Endothelial cell of umbilical vein (primary cell): ENCODE results near the gene MOBP. TPM values are rescaled to one million over a fixed set of nuclear protein-coding genes. Genes with fewer than 3 reads are reported as not detected.
"Not testable (repeated sequence)": the region's sequence is repeated elsewhere in the genome, so short reads cannot be mapped to it uniquely, and the experiment has no call there.

Experiments
- BruUV-seq: library from RNA; stranded (reverse); fragments of 400-500 nt; replicated peaks from 2 replicates; lab custom pipeline; 2021; lab: Mats Ljungman, UMichigan
- CTCF ChIA-PET: fragments of 300-600, 350-600 bp; sonication (Branson Sonifier 250); formaldehyde crosslinking; loops from one replicate; lab custom pipeline; 2021; ENCODE audit warnings: antibody characterized with exemption, inconsistent platforms; lab: Charles Lee
- POLR2A ChIA-PET: fragments of 300-600, 350-600 bp; sonication (Branson Sonifier 250); formaldehyde crosslinking; loops from one replicate; lab custom pipeline; 2021; ENCODE audit warnings: antibody characterized with exemption, inconsistent platforms; lab: Charles Lee
- DNase-seq: peaks from one replicate; pipeline ENCODE4 v3.0.0-alpha.2; 2011; ENCODE audit warnings: low read depth, low spot score
- FAIRE-seq: peaks from 2 replicates; lab custom pipeline; 2011; peaks lifted over from hg19 to GRCh38; lab: Jason Lieb, UNC
- H2AFZ ChIP-seq: 2 replicates; pipeline ENCODE4 v1.6.0; 2012; ENCODE audit warnings: low read depth, low read length, control low read depth, inconsistent platforms
- H3K27ac ChIP-seq: 2 replicates; pipeline ENCODE4 v1.5.1; 2011; ENCODE audit warnings: low read depth, mild to moderate bottlenecking, control low read depth, low read length, moderate library complexity; ENCODE audit not compliant: insufficient read depth
- H3K27me3 ChIP-seq, 2 experiments: 2 replicates each; pipeline versions ENCODE4 v1.6.0 to v1.6.1; 2011; ENCODE audit warnings: low read length in 2 of 2, mixed read lengths in 1 of 2; ENCODE audit not compliant: control insufficient read depth in 2 of 2, insufficient read depth in 2 of 2
- H3K36me3 ChIP-seq, 2 experiments: 2 replicates in 1 of 2; 3 replicates in 1 of 2; pipeline ENCODE4 v1.5.1; 2011; ENCODE audit warnings: low read length in 2 of 2, mild to moderate bottlenecking in 1 of 2, moderate library complexity in 1 of 2; ENCODE audit not compliant: control insufficient read depth in 2 of 2, insufficient read depth in 2 of 2; ENCODE audit errors: extremely low read depth in 1 of 2
- H3K4me1 ChIP-seq: 3 replicates; pipeline ENCODE4 v1.5.1; 2011; ENCODE audit warnings: mild to moderate bottlenecking, low read length; ENCODE audit not compliant: control insufficient read depth, insufficient read depth; ENCODE audit errors: extremely low read depth
- H3K4me2 ChIP-seq: 2 replicates; pipeline ENCODE4 v1.6.1; 2011; ENCODE audit warnings: low read length, control low read depth, mixed read lengths; ENCODE audit not compliant: insufficient read depth
- H3K4me3 ChIP-seq, 3 experiments: fragments of 200-600 bp in 1 of 3; sonication (generic), shearing (Covaris generic) in 1 of 3; replicated peaks in 1 of 3; 2 replicates each; pipeline ENCODE4 v1.5.1; 2011 to 2016; ENCODE audit warnings: control low read depth in 3 of 3, low read length in 3 of 3, mild to moderate bottlenecking in 2 of 3, inconsistent platforms in 1 of 3, low read depth in 1 of 3, moderate library complexity in 1 of 3; ENCODE audit not compliant: insufficient read depth in 1 of 3
- H3K79me2 ChIP-seq: 2 replicates; pipeline ENCODE4 v1.6.0; 2012; ENCODE audit warnings: low read length, inconsistent platforms; ENCODE audit not compliant: control insufficient read depth, insufficient read depth
- H3K9ac ChIP-seq: replicated peaks from 2 replicates; pipeline ENCODE3; 2011; ENCODE audit warnings: low read length, control low read depth; ENCODE audit not compliant: insufficient read depth; ENCODE audit errors: extremely low read depth
- H3K9me1 ChIP-seq: replicated peaks from 3 replicates; pipeline ENCODE4 v1.6.0; 2011; ENCODE audit warnings: mild to moderate bottlenecking, low read length; ENCODE audit not compliant: control insufficient read depth, insufficient read depth; ENCODE audit errors: extremely low read depth
- H3K9me3 ChIP-seq: replicated peaks from 2 replicates; pipeline ENCODE4 v1.5.1; 2012; ENCODE audit warnings: low read length, inconsistent platforms; ENCODE audit not compliant: control insufficient read depth, insufficient read depth
- H4K20me1 ChIP-seq: replicated peaks from 2 replicates; pipeline ENCODE3; 2011; ENCODE audit warnings: mild to moderate bottlenecking, low read length; ENCODE audit not compliant: control insufficient read depth, insufficient read depth; ENCODE audit errors: extremely low read depth
- EZH2 ChIP-seq: IDR thresholded peaks from 2 replicates; pipeline ENCODE4 v1.6.1; 2012; ENCODE audit warnings: borderline replicate concordance, low read depth, mild to moderate bottlenecking, moderate library complexity, low read length, inconsistent platforms; ENCODE audit not compliant: severe bottlenecking
- GATA2 ChIP-seq: IDR thresholded peaks from 2 replicates; pipeline ENCODE4 v1.7.0; 2011; ENCODE audit warnings: low read depth, mild to moderate bottlenecking, moderate library complexity, mixed read lengths, low read length; ENCODE audit not compliant: insufficient read length, insufficient read depth
- JUN ChIP-seq: IDR thresholded peaks from 2 replicates; pipeline ENCODE4 v1.6.1; 2011; ENCODE audit warnings: borderline replicate concordance, low read depth; ENCODE audit not compliant: insufficient read length, insufficient read depth
- MYC ChIP-seq: IDR thresholded peaks from one replicate; pipeline ENCODE4 v1.6.1; 2011; ENCODE audit warnings: mild to moderate bottlenecking, low read depth, low read length
- POLR2A ChIP-seq: IDR thresholded peaks from 2 replicates; pipeline ENCODE4 v1.6.1; 2012; ENCODE audit warnings: low read depth, mild to moderate bottlenecking, control low read depth, low read length
- POLR2AphosphoS5 ChIP-seq: IDR thresholded peaks from 2 replicates; pipeline ENCODE4 v1.6.1; 2012; ENCODE audit warnings: low read depth, mild to moderate bottlenecking, control low read depth, low read length, moderate library complexity; ENCODE audit not compliant: insufficient read depth
- dilution Hi-C: fragments of 300-500 bp; cut with MboI; formaldehyde crosslinking; loops from one replicate; pipeline ENCODE4 v1.15.0; 2019; ENCODE audit warnings: low sequenced_read_pairs; ENCODE audit not compliant: extremely low pct_ligation_motif_present
- intact Hi-C: fragments of 100-400 bp; cut with micrococcal nuclease; formaldehyde crosslinking; loops from one replicate; pipeline ENCODE4 v1.10.0; 2022
- polyA plus RNA-seq, 4 experiments: library from polyadenylated mRNA; depleted of rRNA in 3 of 4; stranded (reverse) in 3 of 4; unstranded in 1 of 4; fragments of >200 nt; gene quantifications; 2 replicates each; pipeline versions ENCODE4 v1.2.1 to v1.2.3, GENCODE V29; 2011 to 2012; ENCODE audit warnings: missing spikeins in 1 of 4
- total RNA-seq: library from RNA; stranded (reverse); gene quantifications from 2 replicates; pipeline ENCODE4 v1.2.3, GENCODE V29; 2021
- TF ChIP-seq, protein P1 (sequence below), 2 donors: IDR thresholded peaks; 1 replicate in 1 of 2; 2 replicates in 1 of 2; pipeline ENCODE4 v1.5.1; 2011; ENCODE audit warnings: low read length in 2 of 2, mild to moderate bottlenecking in 2 of 2, moderate library complexity in 2 of 2, control low read depth in 1 of 2, inconsistent platforms in 1 of 2, low read depth in 1 of 2; ENCODE audit not compliant: insufficient read depth in 1 of 2; ENCODE audit errors: extremely low read depth in 1 of 2

The MOBP gene
- total and polyA plus RNA-seq, 2 donors (not counting 3 experiments of a cell fraction or from before 2014, with no cell fraction given) = 2.0 to 2.3 TPM

DNA sequence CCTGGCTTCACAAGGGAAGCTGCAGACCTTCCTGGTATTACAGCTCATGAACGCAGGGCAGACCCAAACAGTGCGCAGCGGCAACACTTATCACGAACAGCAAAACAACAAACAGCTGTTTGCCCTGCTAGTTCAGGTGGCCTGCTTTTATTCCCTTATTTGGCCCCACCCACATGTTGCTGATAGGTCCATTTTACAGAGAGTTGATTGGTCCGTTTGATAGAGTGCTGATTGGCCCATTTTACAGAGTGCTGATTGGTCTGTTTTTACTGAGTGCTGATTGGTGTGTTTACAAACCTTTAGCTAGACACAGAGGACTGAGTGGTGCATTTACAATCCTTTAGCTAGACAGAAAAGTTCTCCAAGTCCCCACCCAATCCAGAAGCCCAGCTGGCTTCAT lies 8.9 kb upstream of the MOBP start:
- H3K36me3 ChIP-seq, POLR2A ChIA-PET, H3K27me3 ChIP-seq, H3K9me3 ChIP-seq, H3K4me2 ChIP-seq, dilution Hi-C loops, H3K79me2 ChIP-seq, intact Hi-C loops, H3K27ac ChIP-seq, H4K20me1 ChIP-seq, H3K4me1 ChIP-seq, H3K9ac ChIP-seq, DNase-seq, BruUV-seq, H3K9me1 ChIP-seq, H2AFZ ChIP-seq, FAIRE-seq, H3K4me3 ChIP-seq: not testable (repeated sequence)
- CTCF ChIA-PET = interaction anchor here (1.5 to 5.3 kb wide), 2 partner anchors 12 to 41 kb away, joined by 5 to 30 read pairs; no protein-coding TSS in a partner anchor

DNA sequence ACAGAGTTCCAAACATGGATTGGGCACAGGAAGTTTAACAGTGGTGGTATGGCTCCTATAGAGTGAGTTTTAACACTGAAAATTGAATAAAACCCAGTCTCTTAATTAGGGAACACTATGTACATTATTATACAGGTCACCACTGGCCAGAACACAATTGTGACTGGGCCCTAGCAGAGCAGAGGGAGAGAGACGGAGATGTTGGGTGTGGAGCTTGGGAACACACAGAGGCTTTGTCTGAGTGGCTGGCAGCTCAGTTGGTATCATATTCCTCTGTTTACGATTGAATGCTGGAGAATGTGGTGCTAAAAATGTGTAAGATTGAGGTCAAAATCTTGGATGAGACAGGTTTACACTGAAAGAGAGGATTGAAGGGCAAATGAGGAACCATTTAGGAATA lies 6.8 kb upstream of the MOBP start:
- Histone ChIP-seq H3K4me2 (no peak overlapping the region), H3K4me3 (no peak overlapping the region), H4K20me1 (no peaks in the 10 kb centered on the region), H3K36me3 (no peaks in the 10 kb centered on the region), H3K27ac (no peak overlapping the region), H3K9me3 (no peaks in the 10 kb centered on the region), H3K4me1 (no peaks in the 10 kb centered on the region), H3K27me3 (peaks cover 3 to 5% of the 10 kb centered on the region in 2 experiments), H3K79me2 (no peaks in the 10 kb centered on the region), H2AFZ (no peak overlapping the region), H3K9me1 (no peaks in the 10 kb centered on the region), H3K9ac (no peak overlapping the region)
- ChIA-PET POLR2A (no interaction called here), CTCF (interaction anchor here (5.3 kb wide), 1 partner anchor 14 kb away, joined by 30 read pairs; no protein-coding TSS in a partner anchor)
- dilution Hi-C loops = no loop called here
- no peak for FAIRE-seq
- no peak for DNase-seq
- no peak for TF ChIP-seq MYC
- TF ChIP-seq, protein P1, sequence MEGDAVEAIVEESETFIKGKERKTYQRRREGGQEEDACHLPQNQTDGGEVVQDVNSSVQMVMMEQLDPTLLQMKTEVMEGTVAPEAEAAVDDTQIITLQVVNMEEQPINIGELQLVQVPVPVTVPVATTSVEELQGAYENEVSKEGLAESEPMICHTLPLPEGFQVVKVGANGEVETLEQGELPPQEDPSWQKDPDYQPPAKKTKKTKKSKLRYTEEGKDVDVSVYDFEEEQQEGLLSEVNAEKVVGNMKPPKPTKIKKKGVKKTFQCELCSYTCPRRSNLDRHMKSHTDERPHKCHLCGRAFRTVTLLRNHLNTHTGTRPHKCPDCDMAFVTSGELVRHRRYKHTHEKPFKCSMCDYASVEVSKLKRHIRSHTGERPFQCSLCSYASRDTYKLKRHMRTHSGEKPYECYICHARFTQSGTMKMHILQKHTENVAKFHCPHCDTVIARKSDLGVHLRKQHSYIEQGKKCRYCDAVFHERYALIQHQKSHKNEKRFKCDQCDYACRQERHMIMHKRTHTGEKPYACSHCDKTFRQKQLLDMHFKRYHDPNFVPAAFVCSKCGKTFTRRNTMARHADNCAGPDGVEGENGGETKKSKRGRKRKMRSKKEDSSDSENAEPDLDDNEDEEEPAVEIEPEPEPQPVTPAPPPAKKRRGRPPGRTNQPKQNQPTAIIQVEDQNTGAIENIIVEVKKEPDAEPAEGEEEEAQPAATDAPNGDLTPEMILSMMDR (IDR thresholded peaks at IDR 0.05; ENCODE audit: extremely low read depth in 1 of 2, insufficient read depth in 1 of 2, low read depth in 1 of 2, low read length in 2 of 2) = no peak
- no peak for TF ChIP-seq EZH2
- no peak for TF ChIP-seq POLR2A
- TF ChIP-seq JUN = no peak
- TF ChIP-seq GATA2 = no peak
- TF ChIP-seq POLR2AphosphoS5 = no peak
- BruUV-seq = no TSS peak
- intact Hi-C loops = no loop called here
